OCI-LY7 (cell line): ENCODE data around the gene CPLX4. TPM values are rescaled to one million over a fixed set of nuclear protein-coding genes. Genes with fewer than 3 reads are reported as not detected.
A peak's percentile ranks its signal among the peaks of the same experiment; 100 is the strongest.

Experiments
- BruUV-seq: library from RNA; stranded (reverse); fragments of 400-500 nt; replicated peaks from 2 replicates; lab custom pipeline; 2021; lab: Mats Ljungman, UMichigan
- CTCF ChIA-PET: fragments of 300-600 bp; sonication (Branson Sonifier 250); formaldehyde crosslinking; loops from one replicate; lab custom pipeline; 2022; ENCODE audit warnings: antibody characterized with exemption; ENCODE audit not compliant: unreplicated experiment; lab: Charles Lee
- POLR2A ChIA-PET: fragments of 300-600 bp; sonication (Branson Sonifier 250); formaldehyde crosslinking; loops from one replicate; lab custom pipeline; 2022; ENCODE audit warnings: antibody characterized with exemption; lab: Charles Lee
- DNase-seq: peaks from one replicate; pipeline ENCODE4 v3.0.0-alpha.2; 2015; ENCODE audit warnings: low spot score
- H2AFZ ChIP-seq: fragments of 200-600 bp; sonication (generic), shearing (Covaris generic); 2 replicates; pipeline ENCODE4 v1.6.1; 2014; ENCODE audit warnings: mild to moderate bottlenecking, antibody characterized with exemption, low read length, moderate library complexity
- H3K27ac ChIP-seq: fragments of 200-600 bp; sonication (generic); 2 replicates; pipeline ENCODE4 v1.5.1; 2014; ENCODE audit warnings: mixed run types, low read depth, mild to moderate bottlenecking, moderate library complexity, low read length, inconsistent platforms; ENCODE audit not compliant: poor library complexity, severe bottlenecking
- H3K36me3 ChIP-seq: fragments of 200-600 bp; sonication (generic); 2 replicates; pipeline ENCODE4 v1.6.1; 2014; ENCODE audit warnings: mild to moderate bottlenecking, antibody characterized with exemption, low read length, moderate library complexity, mixed read lengths; ENCODE audit not compliant: insufficient read depth
- H3K4me1 ChIP-seq: fragments of 200-600 bp; sonication (generic); 2 replicates; pipeline ENCODE4 v1.5.1; 2014; ENCODE audit warnings: mild to moderate bottlenecking, low read length; ENCODE audit not compliant: insufficient read depth, poor library complexity, severe bottlenecking
- H3K4me2 ChIP-seq: fragments of 200-600 bp; sonication (generic); 2 replicates; pipeline ENCODE4 v1.6.1; 2014; ENCODE audit warnings: mild to moderate bottlenecking, low read length
- H3K4me3 ChIP-seq: fragments of 200-600 bp; sonication (generic); 2 replicates; pipeline ENCODE4 v1.5.1; 2014; ENCODE audit warnings: mild to moderate bottlenecking, low read depth, low read length; ENCODE audit not compliant: poor library complexity, severe bottlenecking
- H3K79me2 ChIP-seq: fragments of 200-600 bp; sonication (generic); 2 replicates; pipeline ENCODE4 v1.6.1; 2016; ENCODE audit warnings: low read depth, mild to moderate bottlenecking, low read length, moderate library complexity, mixed read lengths; ENCODE audit not compliant: insufficient read depth
- H3K9me2 ChIP-seq: fragments of 200-600 bp; sonication (generic); 2 replicates; pipeline ENCODE4 v1.6.1; 2016; ENCODE audit warnings: mild to moderate bottlenecking, low read length, mixed read lengths; ENCODE audit not compliant: insufficient read depth
- H3K9me3 ChIP-seq: fragments of 200-600 bp; sonication (generic); 2 replicates; pipeline ENCODE4 v1.6.1; 2014; ENCODE audit warnings: mild to moderate bottlenecking, mixed run types, low read length, mixed read lengths
- H4K20me1 ChIP-seq: fragments of 200-600 bp; sonication (generic); 2 replicates; pipeline ENCODE4 v1.6.1; 2014; ENCODE audit warnings: mild to moderate bottlenecking, antibody characterized with exemption, low read length, moderate library complexity, mixed read lengths; ENCODE audit not compliant: insufficient read depth
- CTCF ChIP-seq: fragments of 200-600 bp; sonication (generic); conservative IDR thresholded peaks from 2 replicates; pipeline ENCODE4 v1.5.1; 2014; ENCODE audit warnings: mild to moderate bottlenecking, antibody characterized with exemption, low read length, moderate library complexity, mixed read lengths
- EZH2phosphoT487 ChIP-seq: fragments of 200-600 bp; sonication (generic); IDR thresholded peaks from 2 replicates; pipeline ENCODE4 v1.6.1; 2018; ENCODE audit warnings: low read depth, borderline replicate concordance, mild to moderate bottlenecking, mixed run types, antibody characterized with exemption, low read length, moderate library complexity, mixed read lengths
- intact Hi-C: fragments of 100-400 bp; cut with micrococcal nuclease; formaldehyde crosslinking; loops from one replicate; pipeline ENCODE4 v1.10.0; 2022; ENCODE audit not compliant: unreplicated experiment
- total RNA-seq, 2 experiments: library from RNA; depleted of rRNA in 1 of 2; stranded (reverse); fragments of >200 nt in 1 of 2; shearing (Covaris generic) in 1 of 2; gene quantifications; 2 replicates each; pipeline ENCODE4 v1.2.3, GENCODE V29; 2014 to 2022

CPLX4 gene
- total RNA-seq, 2 experiments from 2014 or later: not detected

DNA sequence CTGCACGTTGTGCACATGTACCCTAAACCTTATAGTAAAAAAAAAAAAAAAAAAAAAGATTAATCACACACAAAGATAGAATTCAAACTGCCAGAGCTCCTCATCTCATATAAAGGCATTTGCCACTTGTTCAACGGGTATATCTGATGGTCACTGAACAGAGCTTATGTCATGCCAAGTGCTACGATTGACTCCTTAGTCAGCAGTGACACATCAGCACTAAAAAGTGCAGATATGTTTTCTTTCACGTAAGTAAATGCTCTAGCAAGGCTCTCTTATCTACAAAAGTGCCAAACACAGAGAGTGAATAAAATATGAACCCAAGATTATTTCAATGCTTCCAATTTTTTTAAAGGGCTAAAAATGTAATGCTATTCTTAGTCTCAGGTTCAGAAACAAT lies 39.5 kb upstream of the CPLX4 start:
- Histone ChIP-seq H3K79me2 (peaks cover 33% of the 10 kb centered on the region; the same call in 1 of the 2 replicates), H3K27ac (no peak overlapping the region), H3K4me1 (peaks cover 11% of the 10 kb centered on the region), H2AFZ (no peak overlapping the region), H3K36me3 (peaks cover 27% of the 10 kb centered on the region), H4K20me1 (peaks cover 13% of the 10 kb centered on the region; the same call in 1 of the 2 replicates), H3K4me3 (peak overlapping the region; percentile 97), H3K9me2 (no peaks in the 10 kb centered on the region), H3K4me2 (peak overlapping the region; percentile 85), H3K9me3 (no peaks in the 10 kb centered on the region)
- DNase-seq: peak; percentile 3
- no TSS peak for BruUV-seq
- CTCF ChIA-PET: no interaction called here
- POLR2A ChIA-PET: no interaction called here
- intact Hi-C loops: loop anchor here (10.0 kb wide), 1 partner anchor 213 kb away; no protein-coding TSS in a partner anchor
- no peak for TF ChIP-seq CTCF
- no peak for TF ChIP-seq EZH2phosphoT487

DNA sequence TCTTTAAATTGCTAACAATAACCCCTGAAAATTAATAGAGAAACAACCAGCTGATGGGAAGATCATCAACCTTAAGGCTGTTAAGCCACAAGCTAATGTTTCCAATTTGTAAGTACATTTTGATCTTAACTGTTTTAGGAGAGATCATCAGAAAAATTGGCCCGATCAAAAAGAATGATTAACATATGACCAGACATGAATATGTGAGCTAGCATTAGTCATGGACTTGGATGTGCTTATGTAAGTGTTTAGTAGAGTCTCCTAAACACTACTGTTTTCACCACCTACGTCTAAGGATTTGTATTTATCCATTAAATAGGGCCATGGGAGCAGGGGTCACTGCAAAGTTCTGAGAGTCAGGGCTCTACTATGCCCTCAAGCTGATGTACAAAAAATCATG lies 36.3 kb upstream of the CPLX4 start:
- Histone ChIP-seq H3K4me2 (no peak overlapping the region), H2AFZ (no peak overlapping the region), H3K36me3 (peaks cover 53% of the 10 kb centered on the region), H3K9me3 (no peaks in the 10 kb centered on the region), H3K4me3 (no peak overlapping the region), H3K27ac (no peak overlapping the region), H3K4me1 (peaks cover 15% of the 10 kb centered on the region), H4K20me1 (peaks cover 13% of the 10 kb centered on the region; the same call in 1 of the 2 replicates), H3K9me2 (no peaks in the 10 kb centered on the region), H3K79me2 (peaks cover 33% of the 10 kb centered on the region; the same call in 1 of the 2 replicates)
- no TSS peak for BruUV-seq
- ChIA-PET POLR2A (interaction anchor here (0.6 kb wide), 1 partner anchor 699 kb away, joined by 3 read pairs; no protein-coding TSS in a partner anchor), CTCF (no interaction called here)
- no peak for TF ChIP-seq EZH2phosphoT487
- no peak for TF ChIP-seq CTCF
- no peak for DNase-seq
- intact Hi-C loops: loop anchor here (10.0 kb wide), 1 partner anchor 210 kb away; no protein-coding TSS in a partner anchor

DNA sequence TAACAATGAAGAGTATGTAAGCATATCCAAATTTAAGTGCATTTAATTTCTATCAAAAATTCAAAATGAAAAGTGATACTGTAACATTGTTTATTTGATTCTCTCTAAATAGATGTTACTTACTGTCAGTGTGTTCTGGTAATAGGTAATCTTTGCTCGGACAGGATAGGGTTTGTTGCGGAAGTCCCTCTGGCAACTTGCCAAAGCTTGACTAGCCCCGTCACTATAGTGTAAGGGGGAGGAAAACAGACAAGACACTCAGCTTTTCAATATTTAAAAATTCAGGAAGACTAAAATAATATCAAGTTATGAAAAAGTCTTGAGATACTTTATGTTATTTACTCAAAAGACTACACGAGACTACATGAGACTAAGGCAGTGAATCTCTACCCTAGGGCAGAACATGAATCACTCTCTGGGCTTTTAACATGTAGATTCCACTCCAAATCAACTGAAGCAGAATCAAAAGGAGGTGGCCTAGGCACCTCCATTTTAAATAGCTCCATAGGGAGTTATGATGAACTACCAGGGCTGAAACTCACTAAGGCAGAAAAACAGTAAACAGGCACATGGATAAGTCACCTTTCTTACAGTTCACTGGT lies 34.7 kb upstream of the CPLX4 start:
- ChIA-PET POLR2A (interaction anchor here (1.0 kb wide), 1 partner anchor 12 kb away, joined by 4 read pairs; no protein-coding TSS in a partner anchor), CTCF (no interaction called here)
- Histone ChIP-seq H3K36me3 (peaks cover 69% of the 10 kb centered on the region), H3K4me3 (no peak overlapping the region), H3K27ac (no peak overlapping the region), H2AFZ (no peak overlapping the region), H3K9me2 (no peaks in the 10 kb centered on the region), H3K9me3 (no peaks in the 10 kb centered on the region), H3K4me1 (peaks cover 15% of the 10 kb centered on the region), H3K4me2 (no peak overlapping the region), H3K79me2 (peaks cover 24% of the 10 kb centered on the region; the same call in 1 of the 2 replicates), H4K20me1 (peaks cover 13% of the 10 kb centered on the region; the same call in 1 of the 2 replicates)
- DNase-seq: no peak
- intact Hi-C loops: loop anchor here (10.0 kb wide), 1 partner anchor 208 kb away; no protein-coding TSS in a partner anchor
- TF ChIP-seq CTCF: no peak
- TF ChIP-seq EZH2phosphoT487: no peak
- BruUV-seq: no TSS peak
